ENCODE measurements around the gene CRISP1. TPM values are rescaled to one million over a fixed set of nuclear protein-coding genes. Genes with fewer than 3 reads are reported as not detected.
"Not testable (repeated sequence)": the region's sequence is repeated elsewhere in the genome, so short reads cannot be mapped to it uniquely, and the experiment has no call there.

CRISP1 gene, protein sequence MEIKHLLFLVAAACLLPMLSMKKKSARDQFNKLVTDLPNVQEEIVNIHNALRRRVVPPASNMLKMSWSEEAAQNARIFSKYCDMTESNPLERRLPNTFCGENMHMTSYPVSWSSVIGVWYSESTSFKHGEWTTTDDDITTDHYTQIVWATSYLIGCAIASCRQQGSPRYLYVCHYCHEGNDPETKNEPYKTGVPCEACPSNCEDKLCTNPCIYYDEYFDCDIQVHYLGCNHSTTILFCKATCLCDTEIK
- polyA plus RNA-seq (ENCODE audit: insufficient read length in 3 of 3): not detected
- long read RNA-seq, donor 1: 0 reads
- long read RNA-seq, donor 2: 0 reads
- long read RNA-seq, donor 3: 0 reads
- long read RNA-seq, donor 4: 0 reads
- long read RNA-seq, donor 5: 0 reads
- long read RNA-seq, donor 6: 0 reads
- long read RNA-seq, donor 7: 0 reads
- long read RNA-seq, donor 8: 0 reads
- long read RNA-seq, donor 9: 0 reads
- long read RNA-seq, donor 10: 0 reads
- long read RNA-seq, donor 11: 0 reads
- long read RNA-seq, donor 12: 0 reads
- long read RNA-seq, donor 13: 0 reads
- long read RNA-seq, donor 14: 0 reads
- long read RNA-seq, donor 15: 0 reads
- long read RNA-seq, donor 16: 0 reads

DNA sequence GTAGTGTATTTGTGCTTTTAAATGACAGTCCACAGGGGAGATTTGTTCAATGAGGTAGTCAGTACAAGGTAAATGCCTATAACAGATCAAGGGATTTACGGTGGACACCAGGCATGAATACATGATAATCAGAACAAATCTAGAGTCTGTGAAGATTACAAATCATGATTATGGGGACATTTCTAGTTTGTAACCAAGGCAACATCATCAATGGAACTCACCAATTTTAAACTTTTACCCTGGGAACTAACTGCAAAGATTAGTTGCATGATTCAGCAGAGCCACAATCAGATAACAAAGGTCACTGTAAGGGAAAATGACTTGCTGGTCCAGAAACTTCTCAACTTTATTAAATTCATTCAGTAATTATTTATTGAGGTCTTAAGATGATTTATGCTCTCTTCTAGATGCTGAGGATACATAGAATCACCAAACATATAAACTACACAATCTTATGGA lies at the start of gene CRISP1:
TSS of gene CRISP1 (minus strand) at position 51 of the 459 bp plus-strand sequence. CDS start 9,135 bp downstream, outside the sequence.
- no peak for DNase-seq (ENCODE audit: extremely low read depth in 1 of 11, low read depth in 9 of 11, low spot score in 4 of 11)

DNA sequence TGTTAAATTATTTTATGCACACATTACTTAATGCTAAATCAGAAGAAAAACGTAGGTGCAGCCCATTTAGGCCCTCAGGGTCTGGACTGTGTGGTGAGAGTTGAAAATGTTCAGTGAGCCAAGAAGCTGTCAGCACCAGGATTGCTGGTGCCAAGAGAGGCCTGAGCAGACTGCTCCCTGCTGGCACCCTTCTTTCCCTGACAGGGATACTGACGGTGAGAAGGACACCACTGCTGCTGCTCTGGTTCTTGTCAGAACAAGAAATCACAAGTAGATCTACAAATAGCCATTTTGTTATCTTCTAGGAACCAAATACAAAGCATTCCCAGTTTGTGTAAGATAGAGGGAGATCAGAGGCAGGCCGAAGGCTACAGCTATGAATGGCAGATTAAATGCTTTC lies 48.7 kb upstream of the CRISP1 start:
- DNase-seq (ENCODE audit: extremely low read depth in 1 of 11, low read depth in 9 of 11, low spot score in 4 of 11): no peak

DNA sequence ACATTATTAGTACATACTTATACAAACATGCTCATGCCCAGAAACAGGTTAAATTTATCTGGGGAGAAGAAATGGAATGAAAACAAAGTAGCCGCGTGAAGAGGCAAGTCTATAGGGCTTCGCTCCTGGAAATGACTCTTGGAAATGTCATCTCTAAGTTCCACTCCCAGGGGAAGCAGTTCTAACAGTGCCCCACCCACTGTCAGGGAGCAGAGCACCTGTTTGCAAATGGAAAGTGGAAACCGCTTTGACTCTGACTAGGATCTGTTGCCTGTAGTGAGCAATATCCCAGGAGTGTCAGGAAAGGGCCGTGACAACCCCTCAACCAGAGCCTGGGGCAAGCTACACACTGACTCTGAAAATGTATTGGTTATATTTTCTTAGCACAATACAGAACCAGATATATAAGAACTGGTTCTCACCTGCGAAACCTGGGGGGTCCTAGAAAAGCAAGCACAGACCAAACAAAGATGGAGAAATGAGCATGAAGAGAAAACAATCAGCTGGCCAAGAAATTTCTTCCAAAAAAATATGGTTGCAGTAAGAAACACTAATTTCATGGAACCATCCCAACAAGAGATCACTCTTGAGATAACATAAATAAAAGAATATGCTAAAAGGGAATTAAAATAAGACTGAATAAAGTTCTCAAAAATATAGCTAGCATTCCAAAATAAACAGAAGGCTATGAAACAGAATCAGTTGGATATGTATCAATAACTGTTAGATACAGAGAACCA lies 47.5 kb upstream of the CRISP1 start:
- DNase-seq (ENCODE audit: extremely low read depth in 1 of 11, low read depth in 9 of 11, low spot score in 4 of 11): no peak

DNA sequence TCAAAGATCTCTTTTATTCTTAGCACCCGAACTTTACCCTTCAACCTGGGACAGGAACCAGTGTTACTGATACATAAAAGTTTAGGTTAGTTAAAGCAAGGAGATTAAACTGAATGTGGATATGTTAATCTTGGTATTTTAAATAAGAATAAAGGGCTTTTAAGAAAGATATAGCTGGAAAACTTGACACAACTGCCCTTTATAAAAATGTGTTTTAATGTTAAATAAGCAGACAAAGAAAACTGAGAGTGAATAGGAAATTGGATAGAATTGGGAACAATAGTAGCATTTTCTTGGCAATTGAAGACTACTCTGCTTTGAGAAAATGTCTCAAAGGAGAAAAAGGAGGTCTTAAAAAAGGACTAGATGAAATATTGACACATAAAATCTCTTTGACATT lies 45.9 kb upstream of the CRISP1 start:
- DNase-seq (ENCODE audit: extremely low read depth in 1 of 11, low read depth in 9 of 11, low spot score in 4 of 11): no peak

DNA sequence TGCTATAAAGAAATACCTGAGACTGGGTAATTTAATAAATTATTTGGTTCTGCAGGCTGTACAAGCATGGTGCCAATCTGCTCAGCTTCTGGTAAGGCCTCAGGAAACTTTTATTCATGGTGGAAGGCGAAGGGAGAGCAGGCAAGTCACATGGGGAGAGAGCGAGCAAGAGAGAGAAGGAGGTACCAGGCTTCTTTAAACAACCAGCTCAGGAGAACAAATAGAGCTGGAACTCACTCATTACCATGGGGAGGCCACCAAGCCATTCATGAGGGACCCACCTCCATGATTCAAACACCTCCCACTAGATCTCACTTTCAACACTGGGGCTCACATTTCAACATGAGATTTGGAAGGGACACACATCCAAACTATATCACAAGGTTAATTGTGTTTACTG lies 44.9 kb upstream of the CRISP1 start:
- DNase-seq (ENCODE audit: extremely low read depth in 1 of 11, low read depth in 9 of 11, low spot score in 4 of 11): no peak

DNA sequence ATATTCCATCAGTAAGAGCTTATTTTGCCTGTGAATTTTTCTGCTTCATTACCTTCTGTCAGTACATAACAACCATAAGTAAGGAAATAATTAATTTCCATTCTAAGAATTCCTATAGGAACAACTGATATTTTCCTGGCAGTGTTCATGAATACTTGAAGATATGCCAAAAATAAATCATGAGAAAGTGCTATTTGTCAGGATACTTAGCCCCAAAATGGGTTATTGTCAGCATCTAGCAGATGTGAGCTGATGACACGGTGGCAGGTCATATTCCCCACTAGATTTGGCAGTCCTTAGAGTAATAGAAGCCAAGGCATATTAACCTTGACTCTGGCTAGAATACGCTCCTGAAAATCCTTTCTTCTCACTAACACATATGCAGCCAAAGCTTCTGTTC lies 43.2 kb upstream of the CRISP1 start:
- no peak for DNase-seq (ENCODE audit: extremely low read depth in 1 of 11, low read depth in 9 of 11, low spot score in 4 of 11)

DNA sequence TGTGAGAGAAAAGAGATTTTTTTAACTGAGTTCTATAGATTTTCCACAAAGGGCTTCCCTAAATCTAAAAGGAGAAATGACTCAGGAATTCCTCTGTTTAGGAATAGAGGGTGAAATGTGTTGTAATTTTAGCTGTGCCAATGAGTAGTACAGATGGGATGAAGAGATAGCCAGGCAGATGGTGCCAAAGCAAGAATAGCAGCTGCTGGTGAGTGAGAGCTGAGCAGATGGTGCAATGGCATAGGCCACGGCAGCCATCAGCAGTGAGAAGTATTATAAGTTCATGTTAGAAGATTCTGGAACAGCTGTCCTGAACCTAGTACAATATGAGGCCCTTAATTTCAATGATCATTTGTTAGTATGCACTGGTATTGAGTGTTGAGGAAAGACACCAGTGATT lies 40.2 kb upstream of the CRISP1 start:
- no peak for DNase-seq (ENCODE audit: extremely low read depth in 1 of 11, low read depth in 9 of 11, low spot score in 4 of 11)

DNA sequence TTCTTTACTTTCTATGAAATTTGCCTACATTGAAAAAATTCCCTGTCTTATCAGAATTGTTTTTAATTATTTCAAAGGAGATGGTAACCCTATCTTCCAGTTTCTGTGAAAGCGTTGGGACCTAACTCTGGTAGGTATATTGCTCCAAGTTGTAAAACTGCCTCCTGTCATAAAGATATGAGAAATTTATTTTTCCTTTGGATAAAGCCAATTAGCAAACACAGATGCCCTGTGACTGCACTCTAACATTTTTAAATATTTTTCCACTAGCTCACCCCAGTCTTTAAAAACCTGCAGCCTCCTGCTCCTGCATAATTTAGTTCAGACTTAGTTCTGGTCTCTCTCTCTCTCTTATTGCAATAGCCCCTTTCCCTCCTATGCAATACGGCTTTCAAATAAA lies 39.0 kb upstream of the CRISP1 start:
- no peak for DNase-seq (ENCODE audit: extremely low read depth in 1 of 11, low read depth in 9 of 11, low spot score in 4 of 11)

DNA sequence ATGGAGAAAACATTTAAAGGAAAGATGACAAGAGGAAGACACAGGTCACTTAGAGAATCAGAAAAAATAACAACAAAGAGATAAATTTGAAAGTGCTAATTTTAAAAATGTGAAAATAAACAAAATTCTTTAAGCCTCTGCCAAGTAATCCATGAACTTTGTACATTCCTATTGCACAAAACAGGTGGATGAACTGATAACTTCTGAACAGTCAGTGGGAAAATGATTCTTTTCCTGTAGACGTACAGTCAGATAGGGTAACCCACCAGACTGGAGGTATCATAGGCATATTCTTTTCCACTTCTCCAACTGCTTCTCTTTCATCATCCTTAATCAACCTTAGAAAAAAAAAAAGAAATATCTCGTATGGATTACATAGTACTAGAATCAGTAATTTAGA lies 36.5 kb upstream of the CRISP1 start:
- DNase-seq (ENCODE audit: extremely low read depth in 1 of 11, low read depth in 9 of 11, low spot score in 4 of 11): no peak

DNA sequence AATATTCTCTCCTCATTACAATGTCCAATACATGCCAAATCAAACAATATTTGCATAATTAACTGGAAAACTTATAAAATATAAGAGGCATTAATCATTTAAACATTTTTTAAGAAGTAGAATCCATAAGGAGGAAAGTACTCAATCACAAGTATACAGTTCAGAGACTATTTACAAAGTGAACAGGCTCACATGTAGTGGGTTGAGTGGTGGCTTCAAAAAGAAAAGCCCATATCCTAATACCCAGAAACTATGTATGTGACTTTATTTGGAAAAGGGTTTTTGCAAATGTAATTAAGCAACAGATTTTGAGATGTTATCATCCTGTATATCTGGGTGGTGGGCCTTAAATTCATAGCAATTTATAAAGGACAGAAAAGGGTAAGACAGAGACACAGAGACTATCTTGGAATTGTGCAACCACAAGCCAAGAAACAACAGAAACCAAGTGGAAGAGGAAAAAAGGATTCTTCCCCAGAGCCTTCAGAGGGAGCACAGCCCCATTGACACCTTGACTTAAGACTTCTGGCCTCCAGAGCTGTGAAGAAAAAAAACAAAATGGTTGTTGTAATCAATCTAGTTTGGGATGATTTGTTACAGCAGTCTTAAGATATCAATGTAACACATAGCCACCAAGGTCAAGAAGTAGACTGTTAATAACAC lies 32.7 kb upstream of the CRISP1 start:
- DNase-seq (ENCODE audit: extremely low read depth in 1 of 11, low read depth in 9 of 11, low spot score in 4 of 11): no peak

DNA sequence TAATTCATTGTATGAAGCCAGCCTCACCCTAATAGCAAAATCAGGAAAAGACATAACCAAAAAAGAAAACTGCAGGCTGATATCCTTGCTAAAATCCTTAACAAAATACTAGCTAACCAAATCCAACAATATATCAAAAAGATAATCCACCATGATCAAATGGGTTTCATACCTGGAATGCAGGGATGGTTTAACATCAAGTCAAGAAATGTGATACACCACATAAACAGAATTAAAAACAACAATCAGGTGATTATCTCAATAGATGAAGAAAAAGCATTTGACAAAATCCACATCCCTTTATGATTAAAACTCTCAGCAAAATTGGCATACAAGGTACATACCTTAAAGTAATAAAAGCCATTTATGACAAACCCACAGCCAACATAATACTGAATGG lies 29.2 kb upstream of the CRISP1 start:
- not testable (repeated sequence) for DNase-seq (ENCODE audit: extremely low read depth in 1 of 11, low read depth in 9 of 11, low spot score in 4 of 11)

DNA sequence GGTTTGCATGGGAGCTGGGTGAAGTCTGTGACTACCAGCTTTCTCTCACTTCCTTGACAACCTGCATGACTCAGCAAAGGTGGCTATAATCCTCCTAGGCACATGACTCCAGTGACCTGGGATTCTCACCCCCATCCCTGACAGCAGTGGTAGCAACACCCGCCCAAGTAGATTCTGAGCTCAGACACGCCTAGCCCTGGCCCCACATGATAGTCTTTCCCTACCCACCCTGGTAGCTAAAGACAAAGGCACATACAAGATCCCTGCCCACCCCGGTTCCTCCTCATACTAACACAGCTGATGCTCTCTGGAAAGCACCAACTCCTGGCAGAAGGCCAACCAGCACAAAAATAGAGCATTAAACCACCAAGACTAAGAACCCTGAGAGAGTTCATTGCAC lies 25.9 kb upstream of the CRISP1 start:
- no peak for DNase-seq (ENCODE audit: extremely low read depth in 1 of 11, low read depth in 9 of 11, low spot score in 4 of 11)

DNA sequence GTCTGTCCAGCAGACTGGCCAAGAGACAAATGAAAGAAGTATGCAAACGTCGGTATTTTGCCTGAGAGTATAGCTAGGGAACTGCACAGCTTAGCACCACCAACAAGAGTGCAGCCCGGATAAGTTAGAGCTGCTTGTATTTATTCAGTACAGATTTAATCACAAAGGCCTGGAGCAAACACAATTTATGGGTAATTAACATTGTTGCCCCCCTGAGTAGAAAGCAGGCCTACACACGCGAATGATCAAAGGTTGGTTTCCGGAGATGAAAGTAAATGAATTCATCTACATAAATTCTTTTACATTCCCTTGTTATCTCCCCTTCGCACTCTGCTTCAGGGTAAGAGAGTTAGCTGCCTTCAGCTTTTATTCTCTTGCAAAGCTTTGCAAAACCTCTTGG lies 24.7 kb upstream of the CRISP1 start:
- DNase-seq (ENCODE audit: extremely low read depth in 1 of 11, low read depth in 9 of 11, low spot score in 4 of 11): peak in 9 of 11 donors; percentile 7 to 49 (median 15)

DNA sequence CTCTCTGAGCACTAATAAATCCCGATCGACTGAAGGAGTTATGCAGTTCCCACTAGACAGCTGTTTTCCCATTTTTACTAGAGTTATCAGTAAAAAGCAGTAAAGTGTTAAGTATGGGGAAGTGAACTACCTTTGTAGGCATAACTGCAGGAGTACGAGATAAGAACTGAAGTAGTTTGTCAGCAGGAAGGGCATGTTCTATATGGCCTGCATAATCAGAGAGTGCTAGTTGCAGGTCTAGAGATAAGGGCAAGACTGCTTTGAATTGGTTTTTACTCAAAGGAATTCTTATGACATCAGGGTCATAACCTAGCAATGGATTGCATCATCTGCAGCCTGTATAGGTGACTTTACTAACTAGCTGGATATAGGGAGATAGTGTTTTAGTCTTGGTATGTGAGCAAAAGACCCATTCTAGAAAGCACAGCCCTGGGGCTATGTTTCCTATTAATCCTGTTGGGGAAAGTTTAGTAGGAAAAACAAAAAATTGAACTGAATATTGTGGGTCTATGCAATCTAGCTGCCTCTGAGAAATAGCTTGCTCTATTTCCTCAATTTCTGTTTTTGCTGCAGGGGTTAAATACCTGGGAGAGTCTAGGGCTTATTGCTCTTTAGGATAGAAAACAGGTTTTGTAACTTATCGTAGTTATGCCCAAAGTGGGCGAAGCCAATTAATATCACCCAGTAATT lies 22.6 kb upstream of the CRISP1 start:
- DNase-seq (ENCODE audit: extremely low read depth in 1 of 11, low read depth in 9 of 11, low spot score in 4 of 11): no peak

DNA sequence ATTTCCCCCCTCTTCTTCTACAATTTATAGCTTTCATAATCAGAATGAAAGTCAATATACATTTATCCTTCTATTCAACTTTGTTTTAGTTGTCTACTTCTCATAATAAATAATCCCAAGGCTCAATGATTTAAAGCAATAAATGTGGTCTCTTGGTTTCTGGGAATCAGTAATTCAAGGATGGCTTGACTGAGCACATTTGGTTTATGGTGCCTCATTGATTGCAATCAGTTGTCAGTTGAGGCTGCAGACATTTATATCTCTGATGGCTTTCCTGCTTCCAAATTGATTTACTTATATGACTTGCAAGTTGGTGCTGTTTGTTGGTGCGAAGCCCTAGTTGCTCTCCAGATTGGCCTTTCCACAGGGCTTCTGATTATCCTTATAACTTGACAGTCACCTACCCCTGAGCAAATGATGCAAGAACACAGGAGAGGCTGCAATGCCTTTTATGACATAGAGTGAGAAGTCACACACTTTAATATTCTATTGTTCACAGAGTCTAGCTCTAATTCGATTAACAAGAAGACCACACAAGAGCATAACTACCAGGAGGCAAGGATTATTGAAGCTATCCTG lies 2.7 kb upstream of the CRISP1 start:
- no peak for DNase-seq (ENCODE audit: extremely low read depth in 1 of 11, low read depth in 9 of 11, low spot score in 4 of 11)

DNA sequence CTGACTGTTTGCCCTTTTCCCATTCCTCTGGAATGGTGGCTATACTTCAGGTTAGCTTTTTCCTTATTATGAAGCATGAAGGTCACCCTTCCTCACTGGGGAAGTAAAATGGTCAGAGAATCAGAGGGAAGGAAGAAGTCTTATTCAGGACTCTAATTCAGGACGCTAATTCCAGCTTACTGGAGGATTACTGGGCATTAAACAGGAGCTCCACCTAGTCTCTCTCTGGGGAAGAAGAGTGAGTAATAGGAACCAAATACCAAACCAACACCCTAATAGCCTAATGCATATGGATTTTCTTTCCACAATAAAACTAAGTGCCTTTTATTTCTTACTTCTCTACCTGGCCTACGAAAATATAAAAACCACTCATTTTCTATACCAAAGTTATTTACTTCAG lies 10.1 kb downstream of the CRISP1 start:
- no peak for DNase-seq (ENCODE audit: extremely low read depth in 1 of 11, low read depth in 9 of 11, low spot score in 4 of 11)

DNA sequence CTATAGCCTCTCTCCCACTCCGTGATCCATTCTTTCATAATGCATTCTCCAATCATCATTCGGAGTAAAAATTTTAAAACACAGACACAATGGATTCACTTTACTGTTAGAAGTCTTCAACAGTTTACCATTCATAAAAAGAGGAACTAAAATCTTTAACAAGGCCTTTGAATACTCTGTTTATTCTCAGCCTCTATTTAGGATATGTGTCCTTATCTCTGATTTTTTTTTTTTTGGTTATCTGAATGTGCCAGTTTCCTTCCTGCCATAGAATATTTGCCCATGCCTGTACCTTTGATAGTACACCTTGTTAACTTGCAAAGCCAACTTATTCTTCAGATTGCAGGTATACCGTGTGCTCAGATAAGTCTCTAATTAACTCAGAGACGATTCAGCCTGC lies 11.1 kb downstream of the CRISP1 start:
- DNase-seq (ENCODE audit: extremely low read depth in 1 of 11, low read depth in 9 of 11, low spot score in 4 of 11): no peak

DNA sequence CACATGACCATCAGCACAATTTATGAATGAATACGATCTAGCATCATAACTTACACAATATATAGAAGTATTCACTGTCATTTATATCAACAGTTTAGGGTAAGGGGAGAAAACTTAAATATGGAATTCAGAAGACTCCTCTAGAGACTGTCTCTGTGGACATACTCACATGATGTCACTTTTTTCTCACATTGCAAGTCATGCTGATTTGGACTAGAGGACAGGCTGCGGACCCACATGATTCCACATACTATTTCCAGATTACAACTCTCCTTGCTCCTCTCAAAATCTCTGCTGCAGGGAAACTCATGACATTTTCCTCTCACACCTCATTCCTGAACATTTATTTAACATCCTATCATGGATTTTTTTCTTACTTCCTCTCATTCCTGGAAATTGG lies 13.4 kb downstream of the CRISP1 start:
- DNase-seq (ENCODE audit: extremely low read depth in 1 of 11, low read depth in 9 of 11, low spot score in 4 of 11): no peak
